BLaER1 treated with 17β-estradiol and CSF1 and Interleukin-3, amounts not matched to agents 10 nM and 100 nM (cell line): ENCODE results near the gene HSPG2.

Experiments
- H3K27ac ChIP-seq, 11 experiments: shearing (Covaris generic); formaldehyde crosslinking; 2 replicates each; pipeline ENCODE4 v1.8.1; 2022
- H3K27me3 ChIP-seq, 11 experiments: shearing (Covaris generic); formaldehyde crosslinking; 2 replicates each; pipeline ENCODE4 v1.8.1; 2022
- H3K36me3 ChIP-seq, 11 experiments: shearing (Covaris generic); formaldehyde crosslinking; 2 replicates each; pipeline ENCODE4 v1.8.1; 2022
- H3K4me1 ChIP-seq, 10 experiments: shearing (Covaris generic); formaldehyde crosslinking; 2 replicates each; pipeline ENCODE4 v1.8.1; 2022
- H3K4me2 ChIP-seq, 11 experiments: shearing (Covaris generic); formaldehyde crosslinking; 2 replicates each; pipeline ENCODE4 v1.8.1; 2022
- H3K4me3 ChIP-seq, 10 experiments: shearing (Covaris generic); formaldehyde crosslinking; 2 replicates each; pipeline ENCODE4 v1.8.1; 2022
- H3K9ac ChIP-seq, 11 experiments: shearing (Covaris generic); formaldehyde crosslinking; 2 replicates each; pipeline ENCODE4 v1.8.1; 2022
- H3K9me3 ChIP-seq, 11 experiments: shearing (Covaris generic); formaldehyde crosslinking; replicated peaks in 1 of 11; 2 replicates each; pipeline ENCODE4 v1.8.1; 2022
- H4K20me1 ChIP-seq, 11 experiments: shearing (Covaris generic); formaldehyde crosslinking; 2 replicates each; pipeline ENCODE4 v1.8.1; 2022
- Cebpa-rat ChIP-seq, 11 experiments: shearing (Covaris generic); IDR thresholded peaks; 2 replicates each; pipeline ENCODE4 v1.8.1; 2022

Gene HSPG2

GRCh38 chr1:21863981-21864380, 73.1 kb downstream of the HSPG2 start:
- no peak overlapping the region; a peak in 1 of 22 replicates for H3K27ac ChIP-seq
- H3K9ac ChIP-seq, result no peak overlapping the region
- no peaks in the 10 kb centered on the region for H4K20me1 ChIP-seq
- H3K4me1 ChIP-seq, result peaks cover 13 to 32% (median 29%) of the 10 kb centered on the region in 10 experiments
- H3K9me3 ChIP-seq, result peaks cover 5 to 17% (median 11%) of the 10 kb centered on the region in 11 experiments; a peak in 20 of 22 replicates
- TF ChIP-seq Cebpa-rat (IDR thresholded peaks at IDR 0.05), result no peak
- H3K36me3 ChIP-seq, result peaks cover 19 to 71% (median 47%) of the 10 kb centered on the region in 11 experiments
- no peaks in the 10 kb centered on the region for H3K27me3 ChIP-seq
- H3K4me2 ChIP-seq, result no peak overlapping the region
- no peak overlapping the region for H3K4me3 ChIP-seq

DNA sequence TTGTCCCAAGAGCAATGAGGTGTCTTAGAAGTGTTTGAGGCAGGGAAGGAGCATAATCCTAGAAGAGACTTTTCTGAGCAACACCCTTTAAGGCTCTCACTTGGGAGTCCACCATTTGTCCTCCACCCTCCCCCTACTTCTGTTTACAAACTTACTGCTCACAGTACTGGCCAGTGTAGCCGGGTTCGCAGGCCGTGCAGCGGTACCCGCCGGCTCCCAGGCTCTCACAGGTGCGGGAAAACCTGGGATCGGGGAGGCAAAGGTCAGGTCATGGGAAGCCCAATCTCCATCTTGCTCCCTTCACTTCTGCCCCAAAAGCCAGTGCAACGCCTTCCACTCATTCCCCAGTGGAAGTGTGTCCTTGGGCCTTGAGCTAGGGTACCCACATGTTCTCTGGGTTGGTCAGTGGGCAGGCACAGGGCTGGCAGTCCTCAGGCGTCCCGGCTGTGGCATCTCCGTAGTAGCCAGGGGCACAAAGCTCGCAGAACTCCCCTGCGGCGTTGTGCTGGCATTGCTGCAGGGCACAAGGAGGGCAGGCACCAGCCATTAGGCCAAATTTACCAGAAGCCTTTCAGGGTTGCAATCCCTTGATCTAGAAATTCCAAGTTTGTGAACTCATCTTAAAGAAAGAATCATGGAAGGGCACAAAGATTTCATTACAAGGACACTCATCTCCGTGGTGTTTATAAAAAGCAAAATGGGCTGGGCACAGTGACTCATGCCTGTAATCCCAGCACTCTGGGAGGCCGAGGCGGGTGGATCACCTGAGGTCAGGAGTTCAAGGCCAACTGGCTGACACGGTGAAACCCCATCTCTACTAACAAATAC, 75.3 kb downstream of the HSPG2 start:
- Histone ChIP-seq H3K27ac (no peak overlapping the region), H3K9ac (no peak overlapping the region), H3K9me3 (peaks cover 5 to 17% (median 11%) of the 10 kb centered on the region in 11 experiments; a peak in 20 of 22 replicates), H3K4me2 (no peak overlapping the region), H3K4me3 (no peak overlapping the region), H4K20me1 (no peaks in the 10 kb centered on the region), H3K36me3 (peaks cover 19 to 87% (median 62%) of the 10 kb centered on the region in 11 experiments), H3K27me3 (no peaks in the 10 kb centered on the region), H3K4me1 (peaks cover 16 to 37% (median 27%) of the 10 kb centered on the region in 10 experiments)
- no peak for TF ChIP-seq Cebpa-rat (IDR thresholded peaks at IDR 0.05)

DNA sequence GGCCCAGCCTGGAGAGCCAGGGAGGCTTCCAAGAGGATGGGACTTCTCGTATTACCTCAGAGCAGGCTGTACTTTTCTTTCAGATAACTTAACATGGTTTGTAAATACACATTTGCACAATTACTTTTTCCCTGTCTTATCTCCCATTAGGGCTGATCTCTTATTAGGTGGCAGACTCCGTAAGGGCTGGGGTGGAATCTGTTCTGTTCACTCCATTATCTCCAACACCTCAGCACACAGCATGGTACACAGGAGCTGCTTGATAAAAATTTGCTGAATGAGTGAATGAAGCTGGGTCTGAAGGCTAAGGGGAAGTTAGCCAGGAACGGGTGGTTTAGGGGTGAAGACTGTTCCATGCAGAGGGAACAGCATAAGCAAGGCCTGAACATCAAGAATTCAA, 76.1 kb downstream of the HSPG2 start:
- Histone ChIP-seq H3K9me3 (peaks cover 5 to 17% (median 11%) of the 10 kb centered on the region in 11 experiments; a peak in 20 of 22 replicates), H3K4me3 (no peak overlapping the region), H3K27me3 (no peaks in the 10 kb centered on the region), H3K36me3 (peaks cover 19 to 96% (median 66%) of the 10 kb centered on the region in 11 experiments), H3K9ac (no peak overlapping the region), H3K27ac (no peak overlapping the region), H3K4me2 (no peak overlapping the region), H3K4me1 (peaks cover 8 to 37% (median 22%) of the 10 kb centered on the region in 10 experiments), H4K20me1 (no peaks in the 10 kb centered on the region)
- no peak for TF ChIP-seq Cebpa-rat (IDR thresholded peaks at IDR 0.05)

- no peak overlapping the region for H3K27ac ChIP-seq
- H3K9ac ChIP-seq, result no peak overlapping the region
- H3K4me3 ChIP-seq, result no peak overlapping the region
- H3K36me3 ChIP-seq, result peaks cover 19 to 98% (median 64%) of the 10 kb centered on the region in 11 experiments
- H3K4me2 ChIP-seq, result no peak overlapping the region
- no peaks in the 10 kb centered on the region for H4K20me1 ChIP-seq
- H3K4me1 ChIP-seq, result peaks cover 0 to 39% (median 14%) of the 10 kb centered on the region in 10 experiments; a peak in 12 of 20 replicates
- TF ChIP-seq Cebpa-rat (IDR thresholded peaks at IDR 0.05), result no peak
- H3K27me3 ChIP-seq, result no peaks in the 10 kb centered on the region
- peaks cover 5 to 17% (median 11%) of the 10 kb centered on the region in 11 experiments; a peak in 20 of 22 replicates for H3K9me3 ChIP-seq
Measured at GRCh38 chr1:21859669-21860179, 77.4 kb downstream of the HSPG2 start.

DNA sequence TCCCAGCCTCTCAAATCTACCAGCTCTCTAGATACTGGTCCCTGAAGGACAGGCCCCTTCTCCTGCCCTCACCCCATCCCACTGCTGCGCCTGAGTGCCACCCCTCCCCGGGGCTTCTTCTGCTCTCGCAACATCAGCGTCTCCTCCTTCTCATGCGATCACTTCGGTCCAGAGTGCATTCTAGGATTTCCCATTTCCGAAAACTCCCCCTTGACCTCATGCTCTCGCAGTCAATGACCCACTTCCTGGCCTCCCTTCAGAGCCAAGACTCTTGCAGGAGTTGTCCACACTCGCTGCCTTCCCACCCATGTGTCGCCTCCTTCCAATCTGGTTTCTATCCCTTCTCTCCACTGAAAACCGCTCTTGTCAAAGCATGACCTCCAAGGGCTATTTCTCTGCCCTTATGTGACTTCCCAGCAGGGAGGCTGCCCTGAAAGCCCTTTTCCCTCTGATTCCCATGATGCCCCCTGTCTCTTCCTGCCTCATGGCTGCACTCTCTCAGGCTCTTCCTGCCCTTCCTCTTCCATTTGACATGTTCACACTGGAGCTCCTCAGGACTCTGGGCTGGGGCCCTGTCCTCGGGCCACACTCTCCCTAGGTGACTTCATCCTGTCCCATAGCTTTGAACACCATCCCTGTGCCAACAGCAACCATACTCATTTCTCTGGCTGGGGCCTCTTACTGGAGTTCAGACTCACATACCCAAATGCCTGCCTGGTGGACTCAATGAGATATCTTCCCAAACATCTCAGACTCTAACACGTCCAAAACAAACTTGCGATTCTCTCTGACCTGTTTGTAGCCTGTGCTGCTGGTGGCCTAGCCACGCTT, 79.1 kb downstream of the HSPG2 start:
- Histone ChIP-seq H3K4me3 (no peak overlapping the region), H3K4me1 (peaks cover 0 to 42% (median 14%) of the 10 kb centered on the region in 10 experiments; a peak in 12 of 20 replicates), H3K36me3 (peaks cover 19 to 98% (median 72%) of the 10 kb centered on the region in 11 experiments), H4K20me1 (peaks cover 0 to 5% (median 0%) of the 10 kb centered on the region in 11 experiments; a peak in 1 of 22 replicates), H3K4me2 (peak overlapping the region in 6 of 11 experiments; percentile 15 to 88 (median 76); a peak in 11 of 22 replicates), H3K27ac (peak overlapping the region in 8 of 11 experiments; percentile 1 to 70 (median 28); a peak in 11 of 22 replicates), H3K9ac (peak overlapping the region in 3 of 11 experiments; percentile 3 to 49 (median 9); a peak in 3 of 22 replicates), H3K9me3 (peaks cover 5 to 17% (median 11%) of the 10 kb centered on the region in 11 experiments; a peak in 20 of 22 replicates), H3K27me3 (no peaks in the 10 kb centered on the region)
- no peak for TF ChIP-seq Cebpa-rat (IDR thresholded peaks at IDR 0.05)

DNA sequence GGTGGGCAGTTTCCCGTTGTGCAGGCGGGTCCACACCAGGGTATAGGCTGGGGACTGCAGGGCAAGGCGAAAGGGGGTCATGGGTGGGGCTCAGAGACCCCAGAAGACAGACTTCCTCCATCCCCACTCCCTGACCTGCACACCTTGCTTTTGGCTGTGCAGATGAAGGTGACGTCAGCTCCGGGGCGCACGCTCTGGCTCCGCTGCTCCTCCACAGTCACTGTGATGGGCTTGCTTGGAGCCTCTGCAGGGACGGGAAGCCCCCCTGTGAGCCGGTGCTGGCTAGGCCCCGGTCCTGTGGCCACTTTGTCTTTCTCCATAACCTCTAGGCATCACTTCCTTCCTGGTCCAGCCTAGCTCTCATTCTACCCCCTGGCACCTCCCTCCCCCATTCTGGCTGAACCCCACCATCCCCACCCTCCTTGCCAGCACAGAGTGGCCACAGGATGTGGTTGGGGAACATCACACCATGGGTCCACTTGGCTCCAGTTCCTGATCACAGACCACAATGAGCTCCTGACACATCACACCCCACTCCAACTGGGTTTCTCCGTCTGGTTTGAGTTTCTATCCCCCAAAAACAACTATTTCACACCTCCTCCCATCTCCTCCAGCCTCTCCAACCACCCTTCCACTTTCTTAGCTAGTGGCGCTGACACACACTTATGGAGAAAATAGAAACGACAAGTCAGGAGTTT, 79.8 kb downstream of the HSPG2 start:
- peak overlapping the region in 4 of 11 experiments; percentile 3 to 49 (median 16); a peak in 3 of 22 replicates for H3K9ac ChIP-seq
- peak overlapping the region in 6 of 11 experiments; percentile 15 to 88 (median 76); a peak in 11 of 22 replicates for H3K4me2 ChIP-seq
- peaks cover 0 to 50% (median 18%) of the 10 kb centered on the region in 10 experiments; a peak in 12 of 20 replicates for H3K4me1 ChIP-seq
- no peaks in the 10 kb centered on the region for H3K27me3 ChIP-seq
- peaks cover 5 to 17% (median 11%) of the 10 kb centered on the region in 11 experiments; a peak in 20 of 22 replicates for H3K9me3 ChIP-seq
- no peak for TF ChIP-seq Cebpa-rat (IDR thresholded peaks at IDR 0.05)
- peak overlapping the region in 6 of 11 experiments; percentile 4 to 70 (median 42); a peak in 10 of 22 replicates for H3K27ac ChIP-seq
- peaks cover 0 to 5% (median 0%) of the 10 kb centered on the region in 11 experiments; a peak in 1 of 22 replicates for H4K20me1 ChIP-seq
- H3K4me3 ChIP-seq, result no peak overlapping the region
- peaks cover 19 to 99% (median 76%) of the 10 kb centered on the region in 11 experiments for H3K36me3 ChIP-seq

DNA sequence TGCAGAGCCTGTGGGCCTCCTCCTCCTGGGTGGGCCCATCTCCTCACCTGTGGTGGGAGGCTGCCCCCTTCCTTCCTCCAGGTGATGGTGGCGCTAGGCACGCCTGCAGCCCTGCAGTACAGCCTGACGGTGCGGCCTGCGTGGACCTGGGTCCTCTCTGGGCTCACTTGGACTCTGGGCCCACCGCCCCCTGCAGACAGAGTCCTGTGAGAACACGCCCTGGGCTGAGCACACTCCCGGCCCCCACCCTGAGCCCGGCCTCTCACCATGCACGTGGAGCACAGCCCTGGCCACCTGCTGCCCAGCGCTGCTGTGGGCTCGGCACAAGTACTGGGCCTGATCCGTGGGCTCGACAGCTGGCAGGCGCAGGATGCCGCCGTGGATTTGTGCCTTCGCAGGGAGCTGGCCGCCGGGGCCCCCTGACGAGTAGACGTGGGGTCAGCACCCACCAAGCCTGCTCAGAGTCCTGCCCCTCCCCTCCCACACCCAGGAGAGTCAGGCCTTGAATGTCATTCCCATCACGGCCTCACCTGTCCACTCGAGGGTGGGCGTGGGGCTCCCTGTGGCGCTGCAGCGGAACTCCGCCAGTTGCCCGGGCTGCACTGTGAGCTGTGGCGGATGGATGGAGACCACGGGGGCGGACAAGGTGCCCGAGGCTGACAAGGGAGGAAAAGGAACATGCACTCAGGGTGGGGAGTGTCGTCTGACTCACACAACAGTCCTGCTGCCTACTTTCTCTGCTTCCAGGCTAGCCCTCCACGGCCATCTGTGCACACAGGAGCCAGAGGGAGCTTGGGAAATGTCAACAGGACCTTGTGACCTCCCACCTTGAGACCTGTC, 81.6 kb downstream of the HSPG2 start:
- Histone ChIP-seq H3K27ac (peak overlapping the region in 1 of 11 experiments; percentile 24; a peak in 2 of 22 replicates), H3K9me3 (no peaks in the 10 kb centered on the region; a peak in 1 of 22 replicates), H3K27me3 (no peaks in the 10 kb centered on the region), H3K36me3 (peaks cover 2 to 98% (median 72%) of the 10 kb centered on the region in 11 experiments; a peak in 20 of 22 replicates), H3K4me3 (no peak overlapping the region), H4K20me1 (peaks cover 0 to 5% (median 0%) of the 10 kb centered on the region in 11 experiments; a peak in 1 of 22 replicates), H3K4me2 (peak overlapping the region in 3 of 11 experiments; percentile 78 to 88 (median 79); a peak in 6 of 22 replicates), H3K4me1 (peaks cover 0 to 58% (median 20%) of the 10 kb centered on the region in 10 experiments; a peak in 12 of 20 replicates), H3K9ac (no peak overlapping the region)
- TF ChIP-seq Cebpa-rat (IDR thresholded peaks at IDR 0.05), result no peak
